ENCODE measurements around the gene SH3TC1.

Gene SH3TC1

DNA sequence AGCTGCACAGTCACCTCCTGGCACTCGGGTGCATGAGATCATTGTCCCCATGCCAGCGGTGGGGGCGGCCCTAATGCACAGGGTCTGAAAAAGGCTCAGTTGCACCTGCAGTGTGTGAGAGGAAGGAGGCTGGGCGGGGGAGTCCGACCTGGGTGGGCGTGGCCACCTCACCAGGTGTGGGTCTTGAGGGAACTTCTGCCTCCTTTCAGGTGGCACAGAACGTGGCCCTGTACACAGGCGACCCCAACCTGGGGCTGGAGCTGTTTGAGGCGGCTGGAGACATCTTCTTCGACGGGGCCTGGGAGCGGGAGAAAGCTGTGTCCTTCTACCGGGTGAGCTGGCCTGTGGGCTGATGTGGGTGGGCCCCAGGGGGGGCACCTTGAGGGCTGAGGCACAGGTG is 36.1 kb downstream of the SH3TC1 start:
- Histone ChIP-seq H3K36me3 (replicated peaks) (no peaks in the 10 kb centered on the region), H3K4me3 (ENCODE audit: low read depth, low read length) (no peak overlapping the region), H3K27ac (no peak overlapping the region), H3K27me3 (replicated peaks) (no peaks in the 10 kb centered on the region)
- in situ Hi-C loops (cut with HindIII; ENCODE audit: low pct_ligation_motif_present, low sequenced_read_pairs): no loop called here
- no peak for DNase-seq
- TF ChIP-seq CTCF (IDR thresholded peaks at IDR 0.05; ENCODE audit: low read depth, low read length, missing control alignments): no peak

DNA sequence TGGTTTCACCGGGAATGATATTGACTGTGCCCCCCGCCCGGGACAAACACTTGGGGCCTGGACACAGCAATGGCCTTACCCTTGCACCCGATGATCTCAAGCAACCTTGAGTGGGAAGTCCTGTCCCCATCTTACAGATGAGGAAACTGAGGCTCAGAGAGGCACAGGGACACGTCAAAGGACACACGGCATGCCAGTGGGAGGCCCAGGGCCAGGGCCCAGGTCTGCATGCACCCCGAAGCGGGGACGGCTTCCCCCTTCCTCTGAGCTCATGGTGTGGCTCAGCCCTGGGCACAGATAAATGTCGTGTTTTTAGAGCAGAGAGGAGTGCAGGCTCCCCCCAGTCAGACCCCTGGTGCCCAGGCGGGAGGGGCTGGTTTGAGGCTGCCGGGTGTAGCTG is 36.6 kb downstream of the SH3TC1 start:
- no peaks in the 10 kb centered on the region for H3K36me3 ChIP-seq (replicated peaks)

GRCh38 chr4:8236106-8236919 is 37.2 kb downstream of the SH3TC1 start:
- Histone ChIP-seq H3K36me3 (replicated peaks) (no peaks in the 10 kb centered on the region), H3K27me3 (replicated peaks) (no peaks in the 10 kb centered on the region), H3K4me3 (ENCODE audit: low read depth, low read length) (no peak overlapping the region), H3K27ac (no peak overlapping the region)
- TF ChIP-seq CTCF (IDR thresholded peaks at IDR 0.05; ENCODE audit: low read depth, low read length, missing control alignments): no peak
- no peak for DNase-seq
- in situ Hi-C loops (cut with HindIII; ENCODE audit: low pct_ligation_motif_present, low sequenced_read_pairs): no loop called here

More for the DNA sequence above, 36.6 kb downstream of the SH3TC1 start:
- TF ChIP-seq CTCF (IDR thresholded peaks at IDR 0.05; ENCODE audit: low read depth, low read length, missing control alignments): no peak
- no peak overlapping the region for H3K4me3 ChIP-seq (ENCODE audit: low read depth, low read length)
- no peak for DNase-seq
- no peak overlapping the region for H3K27ac ChIP-seq
- in situ Hi-C loops (cut with HindIII; ENCODE audit: low pct_ligation_motif_present, low sequenced_read_pairs): no loop called here
- H3K27me3 ChIP-seq (replicated peaks): no peaks in the 10 kb centered on the region

GRCh38 chr4:8236920-8237195 is 37.8 kb downstream of the SH3TC1 start:
- H3K27me3 ChIP-seq (replicated peaks): no peaks in the 10 kb centered on the region
- DNase-seq: no peak
- in situ Hi-C loops (cut with HindIII; ENCODE audit: low pct_ligation_motif_present, low sequenced_read_pairs): no loop called here
- no peak overlapping the region for H3K4me3 ChIP-seq (ENCODE audit: low read depth, low read length)
- TF ChIP-seq CTCF (IDR thresholded peaks at IDR 0.05; ENCODE audit: low read depth, low read length, missing control alignments): no peak
- H3K36me3 ChIP-seq (replicated peaks): no peaks in the 10 kb centered on the region
- no peak overlapping the region for H3K27ac ChIP-seq

DNA sequence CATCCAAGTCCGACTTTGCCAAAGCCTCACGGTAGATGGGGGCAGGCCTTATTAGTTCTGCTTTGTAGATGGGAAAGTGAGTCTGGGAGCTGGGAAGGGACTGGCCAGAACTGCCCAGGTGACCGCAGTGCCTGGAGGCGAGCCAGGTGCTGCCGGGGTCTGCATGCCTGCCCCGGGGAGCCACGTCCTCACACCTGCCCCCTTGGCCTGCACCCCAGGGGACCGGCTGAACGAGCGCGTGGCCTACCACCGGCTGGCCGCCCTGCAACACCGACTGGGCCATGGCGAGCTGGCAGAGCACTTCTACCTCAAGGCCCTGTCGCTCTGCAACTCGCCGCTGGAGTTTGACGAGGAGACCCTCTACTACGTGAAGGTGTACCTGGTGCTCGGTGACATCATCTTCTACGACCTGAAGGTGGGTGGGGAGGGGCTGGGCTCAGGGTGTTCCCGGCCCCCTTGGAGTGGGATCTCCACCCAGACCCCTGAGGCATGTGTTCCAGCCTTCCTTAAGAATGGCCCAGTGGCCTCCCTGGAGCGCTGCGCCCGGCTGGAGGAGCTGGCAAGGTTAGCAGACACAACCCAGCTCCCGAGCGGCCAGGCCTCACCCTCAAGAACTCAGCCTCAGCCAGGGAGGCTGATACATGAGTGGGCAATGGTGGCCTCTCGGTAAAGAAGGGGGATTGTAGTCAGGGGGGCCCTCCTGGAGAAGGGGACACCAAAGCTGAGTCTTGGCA is 38.3 kb downstream of the SH3TC1 start:
- TF ChIP-seq CTCF (IDR thresholded peaks at IDR 0.05; ENCODE audit: low read depth, low read length, missing control alignments): no peak
- H3K27ac ChIP-seq: no peak overlapping the region
- H3K36me3 ChIP-seq (replicated peaks): no peaks in the 10 kb centered on the region
- in situ Hi-C loops (cut with HindIII; ENCODE audit: low pct_ligation_motif_present, low sequenced_read_pairs): no loop called here
- DNase-seq: no peak
- no peak overlapping the region for H3K4me3 ChIP-seq (ENCODE audit: low read depth, low read length)
- no peaks in the 10 kb centered on the region for H3K27me3 ChIP-seq (replicated peaks)

Data from brain microvascular endothelial cell (primary cell).